HEK293 (cell line): ENCODE data around the gene ADGRB3.

Experiments used
- CTCF ChIA-PET: fragments of 350-600 bp; formaldehyde crosslinking; extraction: SDS; loops from one replicate; lab custom pipeline; 2021; ENCODE audit warnings: antibody characterized with exemption; lab: Yijun Ruan, JAX
- POLR2A ChIA-PET: fragments of 300-600 bp; formaldehyde crosslinking; extraction: SDS; loops from one replicate; lab custom pipeline; 2020; ENCODE audit warnings: antibody characterized with exemption, inconsistent platforms; lab: Yijun Ruan, JAX
- H3K27ac ChIP-seq: fragments of 200-500 bp; sonication (Bioruptor generic); 2 replicates; pipeline ENCODE4 v1.5.1; 2014; ENCODE audit warnings: low read depth, low read length, control low read depth, inconsistent platforms; ENCODE audit errors: extremely low read depth
- H3K36me3 ChIP-seq, 2 experiments: fragments of 200-500 bp in 1 of 2; sonication (Bioruptor generic) in 1 of 2; 1 replicate in 1 of 2; 2 replicates in 1 of 2; pipeline ENCODE4 v1.5.1; 2014 to 2017; ENCODE audit warnings: inconsistent platforms in 2 of 2, low read length in 2 of 2; ENCODE audit not compliant: control insufficient read depth in 2 of 2, insufficient read depth in 1 of 2
- H3K4me1 ChIP-seq: fragments of 200-500 bp; sonication (Bioruptor generic); 2 replicates; pipeline ENCODE4 v1.5.1; 2014; ENCODE audit warnings: mild to moderate bottlenecking, low read length, inconsistent platforms; ENCODE audit not compliant: control insufficient read depth, insufficient read depth
- H3K4me3 ChIP-seq: 2 replicates; pipeline ENCODE4 v1.5.1; 2011; ENCODE audit warnings: low read depth, mild to moderate bottlenecking, control low read depth, low read length, moderate library complexity
- H3K9me3 ChIP-seq: fragments of 200-500 bp; sonication (Bioruptor generic); 2 replicates; pipeline ENCODE4 v1.5.1; 2014; ENCODE audit warnings: low read depth, low read length, inconsistent platforms; ENCODE audit not compliant: control insufficient read depth, insufficient read depth
- GLI4 ChIP-seq: fragments of 450-650 bp; formaldehyde crosslinking; IDR thresholded peaks from 2 replicates; pipeline ENCODE4 v1.5.1; 2016; ENCODE audit warnings: missing biosample characterization, missing genetic modification characterization
- GLIS2 ChIP-seq: fragments of 450-650 bp; formaldehyde crosslinking; IDR thresholded peaks from 2 replicates; pipeline ENCODE4 v1.5.1; 2016; ENCODE audit warnings: missing biosample characterization, missing genetic modification characterization
- HIC1 ChIP-seq: fragments of 450-650 bp; formaldehyde crosslinking; IDR thresholded peaks from 2 replicates; pipeline ENCODE4 v1.5.1; 2016; ENCODE audit warnings: missing biosample characterization, missing genetic modification characterization
- HOXA7 ChIP-seq: sonication (generic); formaldehyde crosslinking; IDR thresholded peaks from 2 replicates; pipeline ENCODE4 v1.8.1; 2022; ENCODE audit warnings: missing genetic modification reagents, borderline replicate concordance
- HOXC10 ChIP-seq: sonication (generic); formaldehyde crosslinking; IDR thresholded peaks from 2 replicates; pipeline ENCODE4 v1.8.1; 2023; ENCODE audit warnings: mild to moderate bottlenecking, missing genetic modification reagents
- KLF7 ChIP-seq: fragments of 450-650 bp; formaldehyde crosslinking; IDR thresholded peaks from 2 replicates; pipeline ENCODE4 v1.5.1; 2016; ENCODE audit warnings: missing biosample characterization, missing genetic modification characterization, borderline replicate concordance
- KLF9 ChIP-seq: fragments of 450-650 bp; formaldehyde crosslinking; IDR thresholded peaks from 2 replicates; pipeline ENCODE4 v1.5.1; 2016; ENCODE audit warnings: missing biosample characterization, missing genetic modification characterization, low read depth
- MYNN ChIP-seq: fragments of 450-650 bp; formaldehyde crosslinking; IDR thresholded peaks from 2 replicates; pipeline ENCODE4 v1.5.1; 2016; ENCODE audit warnings: missing biosample characterization, missing genetic modification characterization, borderline replicate concordance
- MZF1 ChIP-seq: fragments of 450-650 bp; formaldehyde crosslinking; IDR thresholded peaks from 2 replicates; pipeline ENCODE4 v1.5.1; 2017; ENCODE audit warnings: missing biosample characterization, missing genetic modification characterization, borderline replicate concordance
- TRIM28 ChIP-seq: IDR thresholded peaks from 2 replicates; pipeline ENCODE4 v1.6.1; 2011; ENCODE audit warnings: low read length, control low read depth, borderline replicate concordance
- ZBTB20 ChIP-seq: fragments of 450-650 bp; formaldehyde crosslinking; IDR thresholded peaks from 2 replicates; pipeline ENCODE4 v1.5.1; 2016; ENCODE audit warnings: missing biosample characterization, missing genetic modification characterization
- ZNF133 ChIP-seq: fragments of 450-650 bp; formaldehyde crosslinking; IDR thresholded peaks from 2 replicates; pipeline ENCODE4 v1.5.1; 2016; ENCODE audit warnings: missing biosample characterization, missing genetic modification characterization
- ZNF184 ChIP-seq: fragments of 450-650 bp; IDR thresholded peaks from 2 replicates; pipeline ENCODE4 v1.5.1; 2018; ENCODE audit warnings: missing biosample characterization, mild to moderate bottlenecking, missing genetic modification characterization
- ZNF202 ChIP-seq: fragments of 450-650 bp; formaldehyde crosslinking; IDR thresholded peaks from 2 replicates; pipeline ENCODE4 v1.5.1; 2016; ENCODE audit warnings: missing biosample characterization, missing genetic modification characterization, borderline replicate concordance
- ZNF350 ChIP-seq: fragments of 450-650 bp; formaldehyde crosslinking; IDR thresholded peaks from 2 replicates; pipeline ENCODE4 v1.5.0; 2017; ENCODE audit warnings: missing biosample characterization, mild to moderate bottlenecking, missing genetic modification characterization
- ZNF416 ChIP-seq: fragments of 450-650 bp; formaldehyde crosslinking; IDR thresholded peaks from 2 replicates; pipeline ENCODE4 v1.5.1; 2016; ENCODE audit warnings: missing biosample characterization, missing genetic modification characterization
- ZNF513 ChIP-seq: fragments of 450-650 bp; IDR thresholded peaks from 2 replicates; pipeline ENCODE4 v1.5.1; 2018; ENCODE audit warnings: missing biosample characterization, missing genetic modification characterization
- ZNF518A ChIP-seq: fragments of 450-650 bp; formaldehyde crosslinking; conservative IDR thresholded peaks from 2 replicates; pipeline ENCODE4 v1.5.1; 2016; ENCODE audit warnings: low read depth, missing biosample characterization, missing genetic modification characterization
- ZNF621 ChIP-seq: fragments of 450-650 bp; formaldehyde crosslinking; IDR thresholded peaks from 2 replicates; pipeline ENCODE4 v1.5.1; 2017; ENCODE audit warnings: missing biosample characterization, missing genetic modification characterization
- ZNF624 ChIP-seq: fragments of 450-650 bp; formaldehyde crosslinking; IDR thresholded peaks from 2 replicates; pipeline ENCODE4 v1.5.1; 2017; ENCODE audit warnings: missing biosample characterization, missing genetic modification characterization
- ZNF645 ChIP-seq: fragments of 450-650 bp; formaldehyde crosslinking; IDR thresholded peaks from 2 replicates; pipeline ENCODE4; 2016; ENCODE audit warnings: missing biosample characterization, missing genetic modification characterization
- ZNF777 ChIP-seq: fragments of 450-650 bp; formaldehyde crosslinking; IDR thresholded peaks from 2 replicates; pipeline ENCODE4 v1.5.1; 2017; ENCODE audit warnings: missing biosample characterization, missing genetic modification characterization, borderline replicate concordance
- ZNF792 ChIP-seq: fragments of 450-650 bp; formaldehyde crosslinking; IDR thresholded peaks from 2 replicates; pipeline ENCODE4 v1.5.1; 2016; ENCODE audit warnings: missing biosample characterization, missing genetic modification characterization
- ZSCAN30 ChIP-seq: fragments of 450-650 bp; IDR thresholded peaks from 2 replicates; pipeline ENCODE4 v1.5.1; 2018; ENCODE audit warnings: missing biosample characterization, mild to moderate bottlenecking, missing genetic modification characterization, moderate library complexity
- ZSCAN5A ChIP-seq: fragments of 450-650 bp; formaldehyde crosslinking; IDR thresholded peaks from 2 replicates; pipeline ENCODE4 v1.5.1; 2016; ENCODE audit warnings: missing biosample characterization, missing genetic modification characterization

ADGRB3 gene

GRCh38 chr6:69138893-69139494 lies 503.9 kb downstream of the ADGRB3 start (continued):
- TF ChIP-seq ZSCAN5A (tag by site-specific recombination) (no peak), MZF1 (no peak), ZBTB20 (tag by site-specific recombination) (no peak), KLF7 (tag by site-specific recombination) (no peak), ZNF624 (no peak), ZNF777 (no peak), ZSCAN30 (tag by site-specific recombination) (no peak), KLF9 (tag by site-specific recombination) (no peak)

GRCh38 chr6:69145062-69145461 lies 510.0 kb downstream of the ADGRB3 start:
- TF ChIP-seq ZNF792 = no peak
- TF ChIP-seq TRIM28 = no peak
- TF ChIP-seq ZNF350 (tag by site-specific recombination) = no peak
- no peak for TF ChIP-seq GLIS2 (tag by site-specific recombination)
- no peak for TF ChIP-seq ZNF133 (tag by site-specific recombination)
- TF ChIP-seq ZNF645 (tag by site-specific recombination) = no peak
- TF ChIP-seq ZNF621 (tag by site-specific recombination) = no peak
- TF ChIP-seq MYNN = no peak
- TF ChIP-seq HIC1 (tag by site-specific recombination) = no peak
- no peak for TF ChIP-seq HOXC10 (CRISPR knock-in tag)
- no peak for TF ChIP-seq ZNF513 (tag by site-specific recombination)
- no peak for TF ChIP-seq ZNF518A
- TF ChIP-seq GLI4 (tag by site-specific recombination) = no peak
- no peak for TF ChIP-seq ZNF416
- no peak for TF ChIP-seq ZNF202 (tag by site-specific recombination)
- no peak for TF ChIP-seq ZNF184 (tag by site-specific recombination)
- TF ChIP-seq HOXA7 = no peak
- no peaks in the 10 kb centered on the region for H3K9me3 ChIP-seq
- H3K4me1 ChIP-seq = no peaks in the 10 kb centered on the region
- H3K27ac ChIP-seq = no peak overlapping the region
- CTCF ChIA-PET = no interaction called here
- H3K4me3 ChIP-seq = no peak overlapping the region
- H3K36me3 ChIP-seq = no peaks in the 10 kb centered on the region
- POLR2A ChIA-PET = no interaction called here
